GM20000 (cell line): ENCODE results near the gene AMOTL2.

ENCODE experiments used
- DNase-seq: peaks from one replicate; pipeline ENCODE4 v3.0.0; 2012; ENCODE audit warnings: low spot score
- CTCF ChIP-seq: IDR thresholded peaks from 2 replicates; pipeline ENCODE4 v1.5.1; 2012; ENCODE audit warnings: mild to moderate bottlenecking, control low read depth; ENCODE audit errors: extremely low read depth, missing control alignments

Gene AMOTL2

GRCh38 chr3:134312072-134312872, 62.0 kb downstream of the AMOTL2 start:
- no peak for TF ChIP-seq CTCF
- peak; percentile 55 for DNase-seq

DNA sequence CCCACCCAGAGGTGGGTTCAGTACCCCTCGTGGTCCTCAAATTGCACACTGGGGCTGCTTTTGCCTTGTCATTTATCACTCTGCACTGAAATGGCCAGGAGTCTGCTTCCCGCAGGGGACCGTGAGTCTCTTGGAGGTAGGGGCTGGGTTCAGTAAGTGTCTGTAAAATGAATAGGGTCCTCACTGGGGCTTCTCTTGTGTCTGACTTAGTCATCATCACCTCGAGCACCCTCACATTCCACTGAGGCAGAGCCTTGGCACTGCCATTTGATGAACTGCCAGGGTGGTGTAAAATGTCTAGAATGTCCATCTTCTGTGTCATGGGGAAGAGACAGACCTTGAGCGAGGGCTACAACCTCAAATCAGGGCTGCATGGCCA, 62.6 kb downstream of the AMOTL2 start:
- no peak for DNase-seq
- no peak for TF ChIP-seq CTCF

DNA sequence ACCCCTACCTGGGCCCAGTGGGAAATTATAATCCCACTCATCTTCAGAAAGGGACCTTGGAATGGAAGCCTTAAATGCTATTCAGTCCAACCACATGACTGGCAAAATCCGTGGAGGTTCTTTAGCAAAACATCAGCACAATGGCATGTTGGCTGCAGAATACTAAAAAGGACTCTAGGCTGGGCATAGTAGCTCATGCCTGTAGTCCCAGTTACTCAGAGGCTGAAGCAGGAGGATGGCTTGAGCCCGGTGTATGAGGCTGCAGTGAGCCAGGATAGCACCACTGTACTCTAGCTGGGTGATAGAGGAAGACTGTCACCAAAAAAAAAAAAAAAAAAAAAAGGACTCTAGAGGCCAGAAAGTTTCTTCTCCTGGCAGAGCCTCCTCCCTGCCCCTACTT, 63.0 kb downstream of the AMOTL2 start:
- no peak for TF ChIP-seq CTCF
- DNase-seq: no peak

DNA sequence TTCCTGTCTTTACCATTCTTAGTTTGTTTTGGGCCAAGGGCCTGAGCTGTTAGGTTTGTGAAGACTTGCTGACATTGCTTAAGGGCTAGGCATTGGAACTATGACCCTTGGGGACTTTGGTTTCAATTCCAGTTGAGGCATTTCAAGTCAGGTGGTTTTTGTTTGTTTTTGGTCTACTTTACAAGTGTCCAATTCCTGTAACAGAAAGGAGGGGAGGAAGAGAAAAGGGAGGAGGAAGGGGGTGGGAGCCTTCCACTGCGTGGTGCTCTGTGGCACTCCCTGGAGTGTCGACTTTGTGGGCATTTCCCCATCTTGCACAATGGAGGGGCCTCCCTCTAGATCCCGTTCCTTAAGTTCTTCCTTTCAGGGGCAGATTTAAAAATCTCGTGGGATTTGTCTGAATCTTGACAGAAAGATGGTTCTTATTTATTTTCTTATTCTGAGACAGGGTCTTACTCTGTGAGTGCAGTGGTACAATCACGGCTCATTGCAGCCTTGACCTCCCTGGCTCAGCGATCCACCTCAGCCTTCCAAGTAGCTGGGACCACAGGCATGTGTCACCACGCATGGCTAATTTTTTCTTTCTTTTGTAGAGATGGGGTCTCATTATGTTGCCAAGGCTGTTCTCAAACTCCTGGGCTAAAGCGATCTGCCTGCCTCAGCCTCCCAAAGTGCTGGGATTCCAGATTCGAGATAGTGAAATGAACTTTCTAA, 64.1 kb downstream of the AMOTL2 start:
- no peak for DNase-seq
- no peak for TF ChIP-seq CTCF

DNA sequence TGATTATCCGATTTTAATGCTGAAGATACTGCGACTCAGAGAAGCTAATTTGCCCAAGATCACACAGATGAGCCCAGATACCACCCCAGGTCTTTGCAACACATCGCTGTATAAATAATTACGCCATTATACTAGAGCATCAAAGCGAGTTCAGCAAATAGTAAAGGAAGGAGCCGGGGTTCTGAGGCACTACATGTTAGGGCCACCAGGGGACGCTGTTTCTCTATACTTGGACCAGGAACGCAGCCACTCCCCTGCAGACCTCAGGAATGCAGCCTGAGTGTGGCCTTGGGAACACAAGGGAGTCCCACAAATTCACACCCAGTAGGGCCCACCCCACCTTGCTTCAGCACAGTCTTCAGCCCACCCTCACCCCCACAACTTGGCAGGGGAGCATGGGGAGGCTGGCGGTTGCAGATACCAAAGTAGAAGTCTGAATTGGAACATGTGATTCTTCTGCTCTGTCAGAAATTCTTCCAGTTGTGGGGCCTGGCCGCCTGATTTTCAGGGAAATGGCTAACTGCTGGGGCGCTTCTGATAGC, 65.8 kb downstream of the AMOTL2 start:
- peak; percentile 81 for DNase-seq
- peak; percentile 85 for TF ChIP-seq CTCF

DNA sequence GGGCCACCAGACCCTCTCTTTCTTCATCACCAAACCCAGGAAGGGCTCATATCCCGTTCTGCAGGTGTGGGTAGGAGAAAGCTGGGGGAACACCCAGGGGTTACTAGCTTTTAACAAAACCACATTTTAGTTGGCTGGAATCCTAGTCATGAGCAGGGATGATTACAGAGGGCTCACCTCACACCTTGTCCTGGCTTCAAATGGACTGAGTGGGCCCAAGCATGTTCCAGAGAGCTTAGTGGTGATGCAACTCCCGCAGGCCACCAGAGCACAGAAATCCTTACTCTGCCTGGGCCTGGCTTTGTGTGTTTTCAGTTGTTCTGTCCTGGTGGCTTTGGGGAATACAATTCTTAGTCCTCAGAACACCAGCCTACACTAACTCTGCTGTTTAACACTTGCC, 66.8 kb downstream of the AMOTL2 start:
- no peak for DNase-seq
- no peak for TF ChIP-seq CTCF

DNA sequence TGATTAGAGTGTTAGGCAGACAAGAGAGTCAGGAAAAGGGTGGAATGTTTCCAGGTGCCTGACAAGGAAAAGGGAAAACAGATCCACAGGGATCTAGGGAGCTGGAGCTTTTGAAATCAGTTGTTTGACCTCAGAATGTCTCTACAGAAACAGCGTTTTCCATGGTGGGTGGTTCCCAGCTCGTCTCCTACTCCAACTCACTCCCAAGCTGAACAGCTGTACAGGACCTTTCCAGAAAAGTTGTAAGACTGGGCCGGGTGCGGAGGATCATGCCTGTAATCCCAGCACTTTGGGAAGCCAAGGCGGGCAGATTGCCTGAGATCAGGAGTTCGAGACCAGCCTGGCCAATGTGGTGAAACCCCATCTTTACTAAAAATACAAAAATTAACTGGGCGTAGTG, 67.9 kb downstream of the AMOTL2 start:
- no peak for TF ChIP-seq CTCF

More for the DNA sequence above, 67.9 kb downstream of the AMOTL2 start:
- no peak for DNase-seq
